Brain microvascular endothelial cell (primary cell): ENCODE measurements around the gene TRIP4.

Source experiments
- DNase-seq: peaks from one replicate; pipeline ENCODE4 v3.0.0-alpha.2; 2020
- H3K27ac ChIP-seq: fragments of 250-450 bp; sonication (Bioruptor Pico); 2 replicates; pipeline ENCODE4 v1.5.1; 2020; ENCODE audit warnings: mild to moderate bottlenecking, moderate library complexity
- H3K27me3 ChIP-seq: fragments of 250-450 bp; sonication (Bioruptor Pico); replicated peaks from 2 replicates; pipeline ENCODE4 v1.5.1; 2020; ENCODE audit warnings: mild to moderate bottlenecking
- H3K36me3 ChIP-seq: fragments of 250-450 bp; sonication (Bioruptor Pico); replicated peaks from 2 replicates; pipeline ENCODE4 v1.5.1; 2020; ENCODE audit warnings: mild to moderate bottlenecking
- H3K4me3 ChIP-seq: 2 replicates; pipeline ENCODE4 v1.5.1; 2011; ENCODE audit warnings: low read depth, mild to moderate bottlenecking, control low read depth, low read length, moderate library complexity
- in situ Hi-C: cut with HindIII; loops from 2 replicates; pipeline ENCODE4 v1.10.0; 2017; ENCODE audit warnings: low sequenced_read_pairs, low pct_ligation_motif_present
- TF ChIP-seq, protein P1 (sequence below): IDR thresholded peaks from 2 replicates; pipeline ENCODE4 v1.5.1; 2011; ENCODE audit warnings: low read depth, mild to moderate bottlenecking, moderate library complexity, low read length, control low read depth, inconsistent platforms; ENCODE audit errors: missing control alignments

TRIP4 gene

DNA sequence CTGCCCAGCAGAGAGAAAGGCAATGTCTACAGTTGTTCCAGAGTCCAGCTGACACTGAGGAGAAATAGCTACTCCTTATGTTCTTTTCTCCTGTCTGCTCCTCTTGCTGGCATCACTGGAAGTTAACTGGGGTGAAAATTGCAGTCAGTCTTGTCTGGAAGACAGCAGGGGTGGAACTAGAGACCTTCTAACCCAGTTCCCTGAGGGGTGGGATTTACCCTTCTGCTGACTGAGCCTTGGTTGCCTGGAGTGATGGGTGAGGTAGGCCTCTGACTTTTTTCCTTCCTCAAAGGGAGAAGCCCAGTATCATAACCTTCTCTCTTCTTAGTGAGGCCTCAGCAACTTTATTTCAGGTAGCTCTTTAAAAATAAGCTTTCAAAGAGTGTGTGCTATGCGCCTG is 88.9 kb downstream of the TRIP4 start:
- H3K4me3 ChIP-seq: no peak overlapping the region
- DNase-seq: no peak
- peaks cover 2% of the 10 kb centered on the region for H3K36me3 ChIP-seq
- H3K27ac ChIP-seq: no peak overlapping the region
- H3K27me3 ChIP-seq: no peaks in the 10 kb centered on the region
- in situ Hi-C loops: no loop called here
- TF ChIP-seq, protein P1, sequence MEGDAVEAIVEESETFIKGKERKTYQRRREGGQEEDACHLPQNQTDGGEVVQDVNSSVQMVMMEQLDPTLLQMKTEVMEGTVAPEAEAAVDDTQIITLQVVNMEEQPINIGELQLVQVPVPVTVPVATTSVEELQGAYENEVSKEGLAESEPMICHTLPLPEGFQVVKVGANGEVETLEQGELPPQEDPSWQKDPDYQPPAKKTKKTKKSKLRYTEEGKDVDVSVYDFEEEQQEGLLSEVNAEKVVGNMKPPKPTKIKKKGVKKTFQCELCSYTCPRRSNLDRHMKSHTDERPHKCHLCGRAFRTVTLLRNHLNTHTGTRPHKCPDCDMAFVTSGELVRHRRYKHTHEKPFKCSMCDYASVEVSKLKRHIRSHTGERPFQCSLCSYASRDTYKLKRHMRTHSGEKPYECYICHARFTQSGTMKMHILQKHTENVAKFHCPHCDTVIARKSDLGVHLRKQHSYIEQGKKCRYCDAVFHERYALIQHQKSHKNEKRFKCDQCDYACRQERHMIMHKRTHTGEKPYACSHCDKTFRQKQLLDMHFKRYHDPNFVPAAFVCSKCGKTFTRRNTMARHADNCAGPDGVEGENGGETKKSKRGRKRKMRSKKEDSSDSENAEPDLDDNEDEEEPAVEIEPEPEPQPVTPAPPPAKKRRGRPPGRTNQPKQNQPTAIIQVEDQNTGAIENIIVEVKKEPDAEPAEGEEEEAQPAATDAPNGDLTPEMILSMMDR: no peak

DNA sequence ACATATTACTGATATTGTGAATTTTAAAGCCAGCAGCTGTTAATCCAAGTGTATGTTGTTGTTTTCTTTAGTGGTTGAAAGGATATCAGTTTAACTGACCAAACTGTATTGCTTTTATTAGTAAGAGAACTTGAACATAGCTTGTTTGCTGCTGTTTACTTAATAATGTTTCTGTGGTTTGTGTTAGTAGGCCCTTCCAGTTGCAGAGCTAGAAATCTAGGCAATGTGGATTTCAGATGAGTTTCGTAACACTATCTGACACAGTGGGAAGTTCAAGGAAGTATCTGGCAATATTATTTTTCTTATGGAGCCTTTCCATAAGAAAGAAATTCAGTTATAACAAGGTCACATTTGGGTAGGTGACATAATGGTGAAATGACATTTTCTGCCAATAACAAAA is 91.2 kb downstream of the TRIP4 start:
- no peak overlapping the region for H3K4me3 ChIP-seq
- DNase-seq: no peak
- no peaks in the 10 kb centered on the region for H3K36me3 ChIP-seq
- H3K27me3 ChIP-seq: no peaks in the 10 kb centered on the region
- TF ChIP-seq, protein P1: no peak
- no peak overlapping the region for H3K27ac ChIP-seq
- in situ Hi-C loops: no loop called here

DNA sequence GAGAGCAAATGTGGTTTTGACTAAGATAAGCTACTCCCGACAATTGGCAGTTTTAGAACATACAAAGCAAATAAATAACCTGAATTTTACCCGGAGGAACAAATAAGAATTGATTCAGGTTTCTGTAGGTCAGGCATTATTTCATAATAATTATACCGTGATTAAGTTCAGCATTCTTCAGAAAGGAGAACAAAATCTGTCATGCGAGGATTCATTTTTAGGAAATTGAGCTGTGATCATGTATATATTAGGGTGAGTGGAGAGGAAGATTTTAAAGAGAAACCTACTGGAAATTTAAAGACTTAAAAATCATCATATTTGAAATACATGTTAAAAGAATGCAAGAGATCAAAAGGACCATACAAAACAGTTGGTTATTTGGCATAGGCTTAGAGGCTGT is 93.3 kb downstream of the TRIP4 start:
- in situ Hi-C loops: no loop called here
- DNase-seq: no peak
- Histone ChIP-seq H3K27ac (no peak overlapping the region), H3K27me3 (no peaks in the 10 kb centered on the region), H3K36me3 (no peaks in the 10 kb centered on the region), H3K4me3 (no peak overlapping the region)
- TF ChIP-seq, protein P1: no peak

DNA sequence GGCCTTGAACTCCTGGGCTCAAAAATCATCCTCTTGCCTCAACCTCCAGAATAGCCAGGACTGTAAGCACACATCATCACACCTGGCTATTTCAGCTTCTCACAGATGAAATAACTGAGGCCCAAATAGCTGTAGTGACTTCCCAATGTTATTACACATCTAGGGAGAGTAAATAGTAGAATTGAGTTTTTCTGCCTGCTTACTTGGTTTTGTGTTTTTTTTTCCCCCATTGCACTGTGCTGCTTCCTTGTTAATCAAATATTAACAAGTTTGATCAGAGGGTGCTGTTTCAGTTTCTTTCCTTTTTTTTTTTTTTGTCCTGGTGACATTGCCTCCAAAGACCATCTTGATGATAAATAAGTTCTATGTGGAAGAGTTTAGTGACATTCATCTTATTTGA is 96.1 kb downstream of the TRIP4 start:
- in situ Hi-C loops: no loop called here
- no peaks in the 10 kb centered on the region for H3K36me3 ChIP-seq
- H3K4me3 ChIP-seq: no peak overlapping the region
- no peaks in the 10 kb centered on the region for H3K27me3 ChIP-seq
- no peak overlapping the region for H3K27ac ChIP-seq
- TF ChIP-seq, protein P1: no peak
- no peak for DNase-seq

DNA sequence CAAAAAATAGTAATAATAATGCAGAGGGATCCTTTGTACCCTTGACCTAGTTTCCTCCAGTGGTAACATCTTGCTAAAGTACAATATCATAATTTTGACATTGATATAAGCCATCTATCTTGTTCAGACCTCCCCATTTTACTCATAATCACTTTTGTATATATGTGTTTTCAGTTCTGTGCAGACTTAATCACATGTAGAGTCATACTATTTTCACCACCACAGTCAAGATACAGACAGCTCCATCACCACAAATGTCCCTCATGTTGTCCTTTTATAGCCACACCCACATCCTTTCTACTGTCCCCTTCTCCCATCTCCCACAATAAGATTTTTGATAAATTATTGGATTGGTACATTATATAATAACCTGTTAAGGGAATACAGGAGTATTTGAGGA is 98.2 kb downstream of the TRIP4 start:
- H3K27ac ChIP-seq: no peak overlapping the region
- in situ Hi-C loops: no loop called here
- TF ChIP-seq, protein P1: no peak
- no peak for DNase-seq
- no peak overlapping the region for H3K4me3 ChIP-seq
- no peaks in the 10 kb centered on the region for H3K27me3 ChIP-seq
- no peaks in the 10 kb centered on the region for H3K36me3 ChIP-seq

DNA sequence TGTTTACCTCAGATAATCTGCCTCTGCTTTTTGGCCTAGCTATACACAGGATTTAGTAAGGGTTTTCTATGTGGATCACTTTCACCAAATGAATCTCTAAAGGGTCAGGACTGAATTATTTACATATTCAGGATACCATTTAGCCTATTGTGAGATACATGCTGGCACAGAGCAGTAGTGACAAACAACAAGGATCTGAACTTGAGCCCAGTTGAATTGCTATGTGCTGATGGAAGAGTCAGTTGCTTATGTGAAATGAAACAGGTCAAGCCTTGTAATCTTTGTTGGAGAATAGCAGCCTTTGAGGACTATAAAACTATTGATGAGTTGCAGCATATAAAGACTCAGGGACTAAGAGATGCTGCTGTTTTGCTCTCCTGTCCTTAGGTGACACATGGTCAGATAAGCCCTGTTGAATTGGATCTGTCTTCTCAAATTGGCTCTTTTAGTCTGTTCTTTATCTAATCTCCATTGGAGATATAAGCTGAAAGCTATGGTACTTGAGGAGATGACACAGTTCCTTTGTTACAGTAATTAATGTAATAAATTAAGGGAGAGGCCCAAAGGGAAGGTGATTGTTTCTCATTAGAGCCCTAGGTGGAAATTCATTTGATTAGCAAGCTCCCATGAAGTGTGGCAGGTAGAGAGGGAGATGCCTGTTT is 103.1 kb downstream of the TRIP4 start:
- Histone ChIP-seq H3K27me3 (no peaks in the 10 kb centered on the region), H3K27ac (no peak overlapping the region), H3K4me3 (no peak overlapping the region), H3K36me3 (no peaks in the 10 kb centered on the region)
- TF ChIP-seq, protein P1: no peak
- in situ Hi-C loops: no loop called here
- no peak for DNase-seq
